ENCODE results near the gene S100A1.
A peak's percentile ranks its signal among the peaks of the same experiment; 100 is the strongest.
"Not testable (repeated sequence)": the region's sequence is repeated elsewhere in the genome, so short reads cannot be mapped to it uniquely, and the experiment has no call there.

S100A1 gene

DNA sequence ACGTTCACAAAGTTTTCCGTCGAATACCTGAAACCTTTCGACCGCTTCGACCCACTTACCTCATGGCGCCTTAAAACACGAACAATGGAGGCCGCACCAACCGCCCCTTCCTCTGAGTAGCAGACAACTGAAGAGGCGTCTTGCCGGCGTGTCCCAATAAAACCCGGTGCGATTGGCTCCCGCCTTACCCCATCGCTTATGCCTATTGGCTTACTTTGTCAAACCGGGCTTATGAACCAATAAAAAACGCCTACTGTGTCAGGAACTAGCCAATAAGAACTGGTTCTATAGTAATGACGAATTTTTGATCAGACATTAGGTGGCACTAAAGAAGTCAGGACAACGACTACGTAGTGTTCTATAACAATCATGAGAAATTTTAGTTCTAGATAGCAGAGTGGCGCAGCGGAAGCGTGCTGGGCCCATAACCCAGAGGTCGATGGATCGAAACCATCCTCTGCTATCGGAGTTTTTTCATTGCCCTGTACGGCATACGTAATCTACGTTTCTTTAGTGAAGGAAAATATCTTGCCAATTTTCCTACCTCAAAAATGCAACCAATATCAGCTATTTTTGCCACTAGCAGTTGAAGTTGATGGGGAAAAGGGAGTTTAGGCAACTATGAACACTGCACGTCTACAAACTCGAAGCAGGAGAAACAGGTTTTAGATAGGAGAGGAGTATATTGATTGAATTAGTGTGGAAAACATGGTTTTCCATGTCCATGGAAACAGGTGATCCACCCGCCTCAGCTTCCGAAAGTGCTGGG, 42.8 kb downstream of the S100A1 start, which contains the start of gene ILF2:
Gene ILF2, minus strand, starts transcription at position 135 of the 769 bp plus-strand sequence. Its CDS starts 71 bp downstream, at position 64.
- ChIA-PET CTCF (interaction anchor here (0.6 to 1.5 kb wide), 2 partner anchors 98 to 322 kb away, joined by 6 read pairs; no protein-coding TSS in a partner anchor), POLR2A (ENCODE audit: low non-redundant PET) (interaction anchor here (0.6 kb wide), 1 partner anchor 293 kb away, joined by 4 read pairs; the partner anchor contains the start of gene SLC39A1)
- peak within 1 kb of the TSS; percentile 90 for H3K27ac ChIP-seq
- peak; percentile 100 for DNase-seq (ENCODE audit: low spot score)
- no peak for TF ChIP-seq CTCF (conservative IDR thresholded peaks at IDR 0.05; ENCODE audit: low read depth)

DNA sequence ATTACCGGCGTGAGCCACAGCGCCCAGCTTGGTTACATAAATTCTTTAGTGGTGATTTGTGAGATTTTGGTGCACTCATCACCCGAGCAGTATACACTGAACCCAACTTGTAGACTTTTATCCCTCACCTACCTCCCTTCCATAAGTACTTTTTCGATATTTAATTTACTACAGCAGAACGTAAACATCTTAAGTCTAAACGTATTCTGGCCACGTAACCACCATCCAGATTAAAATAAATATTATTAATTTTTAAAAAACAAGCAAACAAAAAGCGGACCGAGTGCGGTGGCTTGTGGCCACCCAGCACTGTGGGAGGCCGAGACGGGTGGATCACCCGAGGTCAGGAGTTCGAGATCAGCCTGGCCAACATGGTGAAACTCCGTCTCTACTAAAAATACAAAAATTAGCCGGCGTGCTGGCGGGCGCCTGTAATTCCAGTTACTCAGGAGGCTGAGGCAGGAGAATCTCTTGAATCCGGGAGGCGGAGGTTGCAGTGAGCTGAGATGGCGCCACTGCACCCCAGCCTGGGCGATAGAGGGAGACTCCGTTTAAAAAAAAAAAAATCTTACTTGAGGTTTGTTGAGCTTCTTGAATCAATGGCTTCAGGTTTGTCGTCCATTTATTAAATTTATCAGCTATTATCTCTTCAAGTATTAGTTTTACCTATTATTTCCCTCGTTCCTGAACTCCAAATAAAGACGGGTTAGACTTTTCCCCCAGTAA, 43.6 kb downstream of the S100A1 start:
- ChIA-PET CTCF (interaction anchor here (0.6 to 1.5 kb wide), 2 partner anchors 99 to 321 kb away, joined by 6 read pairs; no protein-coding TSS in a partner anchor), POLR2A (ENCODE audit: low non-redundant PET) (interaction anchor here (0.7 kb wide), 1 partner anchor 94 kb away, joined by 4 read pairs; no protein-coding TSS in a partner anchor)
- DNase-seq (ENCODE audit: low spot score): not testable (repeated sequence)
- peak overlapping the region; percentile 90 for H3K27ac ChIP-seq

- no peak for TF ChIP-seq CTCF (conservative IDR thresholded peaks at IDR 0.05; ENCODE audit: low read depth)
- POLR2A ChIA-PET (ENCODE audit: low non-redundant PET): no interaction called here
- no peak overlapping the region for H3K27ac ChIP-seq
- DNase-seq (ENCODE audit: low spot score): no peak
- CTCF ChIA-PET: no interaction called here
These were observed 45.3 kb downstream of the S100A1 start for GRCh38 chr1:153673511-153673910.

GRCh38 chr1:153677718-153678518, 49.7 kb downstream of the S100A1 start:
- ChIA-PET CTCF (interaction anchor here (0.5 to 1.9 kb wide), 15 partner anchors 9 to 99 kb away, joined by 3 to 11 read pairs (median 4); no protein-coding TSS in a partner anchor), POLR2A (ENCODE audit: low non-redundant PET) (no interaction called here)
- peak overlapping the region; percentile 16; the same call in 1 of the 2 replicates for H3K27ac ChIP-seq
- DNase-seq (ENCODE audit: low spot score): peak; percentile 60
- TF ChIP-seq CTCF (conservative IDR thresholded peaks at IDR 0.05; ENCODE audit: low read depth): peak; percentile 96

DNA sequence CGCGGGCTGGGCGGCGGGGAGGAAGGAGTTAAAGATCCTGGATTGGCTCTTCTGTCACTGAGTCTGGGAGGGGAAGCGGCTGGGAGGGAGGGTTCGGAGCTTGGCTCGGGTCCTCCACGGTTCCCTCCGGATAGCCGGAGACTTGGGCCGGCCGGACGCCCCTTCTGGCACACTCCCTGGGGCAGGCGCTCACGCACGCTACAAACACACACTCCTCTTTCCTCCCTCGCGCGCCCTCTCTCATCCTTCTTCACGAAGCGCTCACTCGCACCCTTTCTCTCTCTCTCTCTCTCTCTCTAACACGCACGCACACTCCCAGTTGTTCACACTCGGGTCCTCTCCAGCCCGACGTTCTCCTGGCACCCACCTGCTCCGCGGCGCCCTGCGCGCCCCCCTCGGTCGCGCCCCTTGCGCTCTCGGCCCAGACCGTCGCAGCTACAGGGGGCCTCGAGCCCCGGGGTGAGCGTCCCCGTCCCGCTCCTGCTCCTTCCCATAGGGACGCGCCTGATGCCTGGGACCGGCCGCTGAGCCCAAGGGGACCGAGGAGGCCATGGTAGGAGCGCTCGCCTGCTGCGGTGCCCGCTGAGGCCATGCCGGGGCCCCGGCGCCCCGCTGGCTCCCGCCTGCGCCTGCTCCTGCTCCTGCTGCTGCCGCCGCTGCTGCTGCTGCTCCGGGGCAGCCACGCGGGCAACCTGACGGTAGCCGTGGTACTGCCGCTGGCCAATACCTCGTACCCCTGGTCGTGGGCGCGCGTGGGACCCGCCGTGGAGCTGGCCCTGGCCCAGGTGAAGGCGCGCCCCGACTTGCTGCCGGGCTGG, 50.5 kb downstream of the S100A1 start, which contains the start of gene NPR1:
Gene NPR1, plus strand, starts transcription at position 170 of the 818 bp plus-strand sequence. Its CDS starts 421 bp downstream, at position 591.
- CTCF ChIA-PET: interaction anchor here (0.6 to 1.9 kb wide), 9 partner anchors 9 to 428 kb away, joined by 3 to 11 read pairs (median 4); no protein-coding TSS in a partner anchor
- H3K27ac ChIP-seq: peak within 1 kb of the TSS; percentile 16; the same call in 1 of the 2 replicates
- no peak for TF ChIP-seq CTCF (conservative IDR thresholded peaks at IDR 0.05; ENCODE audit: low read depth)
- POLR2A ChIA-PET (ENCODE audit: low non-redundant PET): no interaction called here
- DNase-seq (ENCODE audit: low spot score): no peak
